ENCODE results near the gene TFPT. TPM values are rescaled to one million over a fixed set of nuclear protein-coding genes. Genes with fewer than 3 reads are reported as not detected.

The TFPT gene, protein sequence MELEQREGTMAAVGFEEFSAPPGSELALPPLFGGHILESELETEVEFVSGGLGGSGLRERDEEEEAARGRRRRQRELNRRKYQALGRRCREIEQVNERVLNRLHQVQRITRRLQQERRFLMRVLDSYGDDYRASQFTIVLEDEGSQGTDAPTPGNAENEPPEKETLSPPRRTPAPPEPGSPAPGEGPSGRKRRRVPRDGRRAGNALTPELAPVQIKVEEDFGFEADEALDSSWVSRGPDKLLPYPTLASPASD
- total RNA-seq: 8.8 TPM

DNA sequence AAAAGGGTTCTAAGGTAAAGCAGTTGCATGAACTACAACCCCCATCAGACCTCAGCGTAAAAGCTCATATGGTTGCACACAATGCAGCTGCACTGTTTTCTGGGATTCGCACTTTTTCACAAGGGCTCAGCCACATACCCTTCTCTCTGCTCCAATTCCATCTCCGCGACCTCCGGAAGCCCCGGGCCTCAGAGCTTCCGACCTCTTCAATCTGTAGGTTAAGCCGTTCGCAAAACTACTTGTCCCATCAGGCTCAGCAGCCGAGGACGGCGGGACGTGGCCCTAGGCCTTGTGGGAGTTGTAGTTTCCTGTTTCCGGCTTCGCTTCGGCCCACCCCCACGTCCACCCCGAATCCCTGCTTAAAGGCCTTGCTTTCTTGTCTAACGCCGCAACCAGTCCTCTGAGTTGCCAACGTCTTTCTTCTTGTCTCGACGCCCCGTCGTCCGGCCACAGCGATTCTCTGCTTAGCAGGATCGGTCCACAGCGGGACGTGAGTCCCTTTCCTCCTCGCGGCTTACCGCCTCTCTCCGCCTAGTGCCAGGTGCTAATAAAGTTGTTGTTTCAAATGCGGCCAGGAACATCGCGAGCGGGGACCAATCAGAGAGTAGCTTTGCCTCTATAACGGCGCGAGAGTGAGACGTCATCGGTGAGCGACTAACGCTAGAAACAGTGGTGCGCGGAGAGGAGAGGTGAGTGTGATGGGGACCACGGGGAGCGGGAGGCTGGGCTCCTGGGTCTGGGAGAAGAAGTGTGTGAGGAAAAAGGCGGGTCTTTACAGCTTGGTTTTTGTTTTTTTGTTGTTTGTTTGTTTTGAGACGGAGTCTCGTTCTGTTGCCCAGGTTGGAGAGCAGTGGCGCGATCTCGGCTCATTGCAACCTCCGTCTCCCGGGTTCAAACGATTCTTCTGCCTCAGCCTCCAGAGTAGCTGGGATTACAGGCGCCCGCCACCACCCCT is at the start of gene TFPT, which contains the start of gene PRPF31:
TSS of gene TFPT (minus strand) at position 549 of the 955 bp plus-strand sequence. CDS start at position 161, 388 bp downstream.
TSS of gene PRPF31 (plus strand) at position 646 of the 955 bp plus-strand sequence. CDS start 2,525 bp downstream, outside the sequence.
- peak; percentile 94 for ATAC-seq

DNA sequence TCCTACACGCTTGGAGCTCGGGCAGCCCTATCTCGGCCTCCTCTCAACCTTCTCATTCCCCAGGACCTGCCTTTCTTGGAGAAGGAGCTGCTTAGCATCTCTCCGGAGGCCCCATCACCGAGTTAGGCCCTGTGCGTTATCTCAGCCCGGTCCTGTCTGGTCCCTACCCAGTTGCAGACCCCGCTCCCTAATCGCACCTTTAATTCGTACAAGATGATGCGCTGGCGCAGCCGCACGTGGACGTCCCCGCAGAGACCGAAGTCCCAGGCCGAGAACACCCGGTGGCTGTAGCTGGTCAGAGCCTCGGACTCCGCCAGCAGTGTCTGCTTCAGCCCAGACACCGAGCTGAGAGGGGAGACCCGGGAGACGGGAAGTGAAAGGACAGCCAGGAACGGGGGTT is 49.8 kb upstream of the TFPT start:
- no peak for ATAC-seq

DNA sequence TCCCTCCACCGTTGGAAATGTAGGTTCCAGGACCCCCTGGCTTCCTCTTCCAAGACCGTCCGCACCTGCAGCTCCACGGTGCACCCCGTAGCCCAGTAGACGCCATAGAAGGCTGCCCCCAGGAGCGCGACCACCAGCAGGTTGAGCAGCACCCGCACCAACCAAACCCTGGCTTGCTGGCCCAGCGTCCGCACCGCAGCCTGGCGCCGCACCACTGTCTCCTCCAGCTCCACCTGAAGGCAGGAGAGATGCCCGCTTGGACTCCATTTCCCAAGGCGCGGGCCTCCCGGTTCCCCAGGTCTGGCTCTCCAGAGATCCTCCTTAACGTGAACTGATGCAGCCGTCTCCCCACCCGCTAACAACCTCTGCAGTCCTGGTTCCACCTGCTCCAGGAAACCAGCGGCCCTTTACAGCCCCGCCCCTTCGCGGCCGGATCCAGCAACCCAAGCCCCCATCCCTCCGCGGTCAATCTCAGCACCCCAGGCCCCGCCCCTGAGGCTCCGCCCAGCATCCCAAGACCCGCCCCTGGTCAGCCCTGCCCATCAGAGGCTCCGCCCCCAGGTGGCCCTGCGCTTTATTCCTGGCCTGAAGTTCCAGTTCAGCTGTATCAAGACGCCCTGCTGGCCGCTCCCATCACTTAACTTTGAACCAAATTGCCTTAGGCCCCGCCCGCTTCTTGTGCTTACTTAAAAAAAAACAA is 49.1 kb upstream of the TFPT start:
- ATAC-seq: peak; percentile 46

DNA sequence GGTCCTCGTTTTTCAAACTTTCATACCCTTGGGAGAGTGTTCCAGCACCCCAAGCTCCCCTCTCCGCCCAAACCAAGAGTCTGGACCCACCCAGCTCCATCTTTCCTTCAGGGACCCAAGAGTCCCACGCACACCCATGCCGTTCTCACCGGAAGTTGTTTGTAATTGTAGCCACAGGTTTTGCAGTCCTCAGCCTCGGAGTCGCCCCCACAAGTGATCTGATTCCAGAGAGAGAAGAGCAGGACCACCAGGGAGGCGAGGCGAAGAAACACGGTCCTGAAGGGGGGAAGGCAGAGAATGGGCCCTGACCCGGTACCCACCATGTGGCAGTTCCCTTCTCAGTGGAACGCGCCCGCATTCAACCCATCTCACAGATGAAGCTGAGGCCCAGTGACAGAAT is 47.4 kb upstream of the TFPT start:
- ATAC-seq: no peak

DNA sequence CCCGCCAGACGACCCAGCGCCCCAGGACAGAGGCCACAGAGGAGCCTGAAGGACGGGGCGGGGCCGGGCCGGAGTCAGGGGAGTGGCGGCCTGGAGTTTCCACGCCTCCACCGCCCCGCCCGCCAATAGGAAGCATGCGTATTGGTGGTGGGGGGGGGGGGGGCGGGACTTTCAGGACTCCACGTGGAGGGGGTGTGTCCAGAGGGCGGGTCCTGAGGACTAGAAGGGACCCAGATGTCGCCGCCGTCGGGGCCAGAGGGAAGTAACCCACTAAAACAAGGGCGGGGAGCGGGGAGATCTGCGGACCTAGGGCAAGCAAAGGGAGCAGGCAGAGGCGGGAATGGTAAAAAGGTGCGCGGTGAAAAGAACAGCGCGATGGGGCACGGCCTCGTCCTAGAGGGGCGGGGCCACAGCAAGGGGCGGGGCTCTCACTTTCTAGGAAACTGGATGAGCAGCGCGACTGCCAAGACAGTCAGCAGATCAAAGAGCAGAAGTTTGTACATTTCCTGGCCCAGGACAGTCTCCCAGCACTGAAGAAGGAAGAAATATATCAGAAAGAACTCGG is 46.9 kb upstream of the TFPT start:
- peak; percentile 44 for ATAC-seq

DNA sequence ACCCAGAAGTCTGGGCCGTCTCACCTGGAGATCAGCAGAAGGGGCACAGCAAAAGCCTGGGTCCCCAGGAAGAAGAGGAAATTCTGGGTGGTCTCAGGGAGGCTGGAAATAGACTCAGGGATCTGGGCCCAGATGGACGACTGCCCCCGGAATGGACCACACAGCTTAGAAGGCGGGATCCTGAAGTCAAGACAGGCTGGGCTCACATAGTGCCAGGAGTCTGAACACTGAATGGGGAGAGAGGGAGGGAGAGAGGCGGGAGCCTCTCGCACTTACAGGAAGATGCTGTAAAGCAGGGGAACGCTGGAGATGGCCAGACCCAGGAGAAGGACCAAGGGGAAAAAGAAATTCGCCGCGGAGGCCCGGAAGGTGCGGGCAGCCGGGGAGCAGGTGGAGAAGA is 45.4 kb upstream of the TFPT start:
- no peak for ATAC-seq

DNA sequence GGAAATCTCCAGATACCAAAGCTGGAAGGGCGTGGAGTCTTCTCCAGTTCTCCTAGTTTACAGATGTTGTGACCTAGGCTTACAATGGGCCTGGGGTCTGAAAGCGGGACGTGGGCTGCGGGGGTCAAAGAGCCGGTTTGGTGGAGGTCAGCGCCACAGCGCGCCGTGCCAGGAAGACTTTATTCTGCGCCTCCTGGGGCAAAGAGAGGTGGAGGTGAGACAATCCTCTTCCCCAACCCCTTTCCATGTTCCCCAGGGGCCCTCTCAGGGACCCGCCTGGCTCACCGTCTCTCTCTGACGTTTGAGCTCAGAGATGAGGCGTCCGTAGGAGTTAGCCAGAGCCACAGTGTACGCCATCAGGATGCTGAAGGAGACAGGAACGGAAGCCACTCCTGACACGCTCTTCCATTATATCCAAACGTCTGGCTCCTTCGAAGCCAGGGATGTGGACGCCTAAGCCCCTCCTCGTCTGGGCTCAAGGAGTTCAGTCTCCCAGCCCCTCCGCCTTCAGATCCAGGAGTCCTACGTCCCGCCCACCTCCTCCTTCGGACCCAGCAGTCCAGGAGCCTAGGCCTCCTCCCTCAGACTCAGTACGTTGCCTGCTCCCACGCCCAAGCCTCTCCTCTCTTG is 44.8 kb upstream of the TFPT start:
- no peak for ATAC-seq

DNA sequence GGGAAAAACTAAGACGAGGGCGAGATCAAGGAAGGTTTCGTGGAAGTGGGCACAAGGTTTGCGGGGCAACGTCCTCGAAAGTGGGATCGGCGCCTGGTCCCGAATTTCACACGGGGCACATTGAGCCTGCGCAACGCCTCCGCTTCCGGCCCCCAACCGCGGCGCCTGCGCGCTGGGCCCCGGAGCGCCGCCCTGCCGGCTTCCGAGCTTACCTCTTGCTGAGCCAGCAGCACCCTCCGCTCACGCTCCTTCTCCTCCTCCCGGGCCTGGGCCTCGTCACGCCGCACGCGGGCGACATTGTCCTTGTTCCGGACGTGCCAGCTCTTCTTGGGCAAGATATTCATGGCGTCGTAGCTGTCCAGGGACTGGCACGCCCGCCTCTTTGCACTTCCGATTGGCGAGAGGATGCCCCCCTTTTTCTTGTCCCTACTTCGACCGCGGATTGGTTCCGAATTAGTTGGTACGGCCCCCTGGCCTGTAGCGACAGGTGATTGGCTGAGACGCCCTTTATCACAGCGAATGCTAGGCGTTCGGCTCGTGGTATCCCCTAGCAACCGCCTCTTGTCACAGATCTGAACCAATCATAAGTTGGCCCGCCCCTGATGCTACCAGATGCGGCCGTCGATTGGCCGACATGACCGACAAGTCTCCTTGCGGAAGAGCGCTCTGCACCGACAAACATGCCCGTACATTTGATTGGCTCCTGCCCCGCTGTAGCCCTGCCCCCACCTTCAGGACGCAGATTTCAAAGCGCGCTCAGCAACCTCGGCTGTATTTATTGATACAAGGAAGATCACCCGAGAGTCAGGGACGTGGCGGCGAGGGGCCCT is 44.1 kb upstream of the TFPT start, which contains the start of gene LENG1:
TSS of gene LENG1 (minus strand) at position 370 of the 830 bp plus-strand sequence. CDS start at position 344, 26 bp downstream.
- peak; percentile 92 for ATAC-seq

DNA sequence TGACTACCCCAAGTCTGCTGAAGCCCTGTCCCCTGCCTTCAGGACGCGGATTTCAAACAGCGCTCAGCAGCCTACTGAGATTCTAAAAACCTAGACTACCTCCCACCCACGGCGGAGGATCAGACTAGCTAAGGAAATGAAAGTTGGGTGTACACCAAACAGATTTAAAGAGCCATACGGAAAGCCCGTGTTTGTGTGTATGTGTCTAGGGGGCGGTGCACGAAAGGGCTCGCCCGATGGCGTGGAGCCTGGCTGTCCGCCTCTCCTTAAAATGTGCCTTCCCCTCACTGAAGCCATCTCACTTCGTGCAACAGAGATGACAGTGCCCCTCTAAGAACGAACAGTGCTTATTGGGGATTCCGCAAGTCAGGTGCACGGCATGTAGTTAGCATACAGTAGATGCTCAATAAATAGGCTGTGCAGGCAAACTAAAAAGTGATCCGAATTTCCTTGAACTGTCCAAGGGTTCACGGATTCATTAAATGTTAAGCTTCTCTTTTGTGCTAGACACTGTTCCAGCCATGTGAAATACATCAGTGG is 43.4 kb upstream of the TFPT start:
- no peak for ATAC-seq

DNA sequence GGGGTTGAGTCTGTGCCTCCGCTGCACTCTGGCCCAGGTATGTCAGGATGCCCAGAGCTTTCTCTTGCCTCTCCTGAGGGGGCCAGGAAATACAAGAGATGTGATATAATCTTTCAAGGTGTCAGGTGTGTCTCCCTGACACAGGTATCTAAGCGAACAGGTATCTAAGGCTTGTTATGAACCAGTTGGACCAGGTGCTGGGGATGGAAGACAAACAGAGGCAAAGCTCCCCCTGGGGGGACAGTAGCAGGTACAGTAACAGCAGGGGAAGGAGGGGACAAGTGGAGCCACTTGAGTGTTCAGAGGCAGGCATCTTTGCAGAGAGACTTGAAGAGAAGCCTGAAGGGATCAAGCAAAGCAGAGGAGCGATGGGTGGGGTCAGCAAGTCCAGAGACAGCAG is 41.5 kb upstream of the TFPT start:
- no peak for ATAC-seq

DNA sequence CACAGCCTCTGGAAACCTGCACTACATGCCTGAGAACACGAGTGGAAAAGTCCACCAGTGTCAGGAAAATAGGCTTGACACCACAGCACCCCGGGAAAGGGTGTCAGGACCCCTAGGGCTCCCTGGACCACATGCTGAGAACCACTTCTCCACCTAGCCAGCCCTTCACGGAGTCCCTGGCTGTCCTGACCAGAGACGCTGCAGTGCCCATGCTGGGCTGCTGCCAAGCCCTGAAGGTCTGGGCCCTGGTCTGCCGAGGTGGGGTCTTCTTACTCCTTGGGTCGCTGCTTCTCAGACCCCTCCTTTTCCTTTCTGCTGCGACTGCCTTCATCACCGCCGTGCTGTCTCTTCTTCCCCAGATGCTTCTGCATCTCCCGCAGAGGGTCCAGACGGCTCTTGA is 41.0 kb upstream of the TFPT start:
- no peak for ATAC-seq

DNA sequence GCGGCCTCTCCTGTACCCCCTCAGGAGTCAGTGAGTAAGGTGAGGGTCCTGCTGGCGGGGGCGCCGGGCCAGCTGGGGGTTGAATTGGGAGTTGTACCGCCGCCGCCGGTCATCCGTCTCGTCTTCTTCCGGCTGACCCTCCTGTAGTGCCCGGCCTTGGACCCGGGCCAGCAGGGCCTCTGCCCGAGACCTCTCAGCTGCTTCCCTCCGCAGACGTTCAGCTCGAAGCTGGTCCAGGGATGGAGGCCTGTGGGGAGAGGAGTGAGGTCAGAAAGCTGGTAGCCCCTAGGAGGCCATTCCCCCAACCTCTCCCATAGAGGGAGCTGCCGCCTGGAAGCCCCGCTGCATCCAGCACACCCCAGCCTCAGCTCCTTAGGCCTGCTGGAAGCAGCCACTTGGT is 40.2 kb upstream of the TFPT start:
- ATAC-seq: no peak

DNA sequence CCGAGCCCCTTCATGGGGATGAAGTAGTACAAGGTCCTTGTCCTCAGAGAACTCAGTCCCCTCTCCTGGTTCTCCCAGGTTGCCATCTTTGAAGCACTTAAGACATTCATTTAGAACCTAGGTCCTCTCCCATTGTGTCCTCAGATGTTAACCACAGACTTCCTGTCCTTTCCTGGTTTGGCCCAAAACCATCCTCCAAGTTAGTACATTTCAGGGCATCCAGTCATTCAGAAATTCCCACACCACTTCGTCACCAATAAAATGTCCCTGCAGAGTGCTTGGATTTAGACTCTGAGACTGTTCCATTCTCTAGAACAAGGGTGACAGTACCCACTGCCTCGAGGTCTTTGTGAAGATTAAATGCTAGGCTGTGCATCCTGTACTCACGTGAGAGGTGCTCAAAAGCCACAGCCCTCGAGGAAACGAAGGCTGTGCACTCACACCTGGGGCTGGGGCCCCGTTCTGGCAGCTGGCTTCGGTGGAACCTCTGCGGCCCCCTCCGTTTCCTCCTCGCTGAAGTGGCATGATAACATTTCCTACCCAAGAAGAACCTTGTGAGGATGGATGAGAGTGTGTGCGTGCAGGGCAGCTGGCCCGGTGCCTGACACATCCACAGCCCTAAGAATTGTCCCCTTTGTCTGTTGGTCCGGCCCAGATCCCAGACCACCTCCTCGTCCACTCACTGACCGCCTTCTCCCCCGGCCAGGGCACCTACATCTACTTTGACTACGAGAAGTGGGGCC is 39.3 kb upstream of the TFPT start:
- ATAC-seq: no peak

DNA sequence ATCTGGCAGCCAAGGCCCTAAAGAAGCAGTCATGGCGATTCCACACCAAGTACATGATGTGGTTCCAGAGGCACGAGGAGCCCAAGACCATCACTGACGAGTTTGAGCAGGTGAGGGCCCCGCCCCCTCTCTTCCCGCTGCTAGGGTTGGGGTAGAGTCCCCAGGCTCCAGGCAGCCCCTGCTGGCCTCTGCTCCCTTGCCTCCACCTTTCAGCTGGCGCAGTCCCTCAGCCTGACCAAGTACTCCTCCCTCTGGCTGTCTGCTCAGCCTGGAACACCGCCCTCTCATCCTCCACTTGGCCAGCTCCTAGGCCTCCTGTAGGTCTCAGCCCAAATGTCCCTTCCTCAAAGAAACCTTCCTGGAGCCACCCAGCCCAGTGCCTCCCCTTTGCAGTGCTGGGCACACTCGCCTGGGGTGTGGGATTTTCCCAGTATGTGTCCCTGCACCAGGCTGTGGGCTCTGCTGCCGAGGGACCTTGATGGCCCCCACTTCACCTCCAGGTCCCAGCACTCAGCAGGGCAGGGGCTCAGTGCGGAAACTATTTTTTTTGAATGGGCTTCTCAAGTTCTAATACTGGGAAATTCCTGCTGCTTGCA is 38.4 kb upstream of the TFPT start:
- ATAC-seq: no peak

DNA sequence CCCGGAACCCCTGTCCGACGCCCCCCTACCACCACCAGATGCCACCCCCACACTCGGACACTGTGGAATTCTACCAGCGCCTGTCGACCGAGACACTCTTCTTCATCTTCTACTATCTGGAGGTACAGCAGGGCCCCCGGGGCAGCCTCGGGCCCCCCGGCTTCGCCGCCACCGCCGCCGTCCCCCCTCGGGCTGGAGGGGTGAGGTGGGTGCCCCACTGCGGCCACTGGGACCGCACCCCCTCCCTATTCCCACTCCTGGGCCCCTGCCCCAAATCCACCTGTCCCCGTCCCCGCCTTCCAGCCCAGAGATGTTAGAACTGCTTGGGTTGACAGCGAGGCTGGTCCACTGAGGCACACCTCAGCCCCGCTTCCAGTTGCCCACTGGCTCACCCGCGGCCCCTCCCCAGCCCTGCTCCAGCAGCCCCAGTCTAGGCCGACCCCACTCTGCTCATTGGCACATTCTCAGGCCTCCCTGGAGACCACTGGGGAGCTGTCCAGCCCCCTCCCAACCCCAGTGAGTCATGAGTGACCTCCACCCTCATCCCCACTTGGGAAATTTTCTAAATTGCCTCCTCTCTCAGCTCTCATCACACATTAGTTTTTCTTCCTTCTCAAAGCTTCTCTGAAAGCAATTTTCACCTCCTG is 37.5 kb upstream of the TFPT start:
- ATAC-seq: no peak

DNA sequence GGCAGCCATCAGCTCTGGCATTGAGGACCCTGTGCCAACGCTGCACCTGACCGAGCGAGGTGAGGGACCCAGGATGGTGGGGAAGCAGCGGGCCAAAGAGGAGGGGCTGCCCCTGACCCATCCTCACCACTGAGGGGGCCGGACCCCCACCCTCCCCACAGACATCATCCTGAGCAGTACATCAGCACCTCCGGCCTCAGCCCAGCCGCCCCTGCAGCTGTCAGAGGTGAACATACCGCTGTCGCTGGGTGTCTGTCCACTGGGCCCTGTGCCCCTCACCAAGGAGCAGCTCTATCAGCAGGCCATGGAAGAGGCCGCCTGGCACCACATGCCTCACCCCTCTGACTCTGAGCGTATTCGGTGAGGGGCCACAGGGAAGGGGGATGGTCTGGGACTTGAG is 36.8 kb upstream of the TFPT start:
- no peak for ATAC-seq

DNA sequence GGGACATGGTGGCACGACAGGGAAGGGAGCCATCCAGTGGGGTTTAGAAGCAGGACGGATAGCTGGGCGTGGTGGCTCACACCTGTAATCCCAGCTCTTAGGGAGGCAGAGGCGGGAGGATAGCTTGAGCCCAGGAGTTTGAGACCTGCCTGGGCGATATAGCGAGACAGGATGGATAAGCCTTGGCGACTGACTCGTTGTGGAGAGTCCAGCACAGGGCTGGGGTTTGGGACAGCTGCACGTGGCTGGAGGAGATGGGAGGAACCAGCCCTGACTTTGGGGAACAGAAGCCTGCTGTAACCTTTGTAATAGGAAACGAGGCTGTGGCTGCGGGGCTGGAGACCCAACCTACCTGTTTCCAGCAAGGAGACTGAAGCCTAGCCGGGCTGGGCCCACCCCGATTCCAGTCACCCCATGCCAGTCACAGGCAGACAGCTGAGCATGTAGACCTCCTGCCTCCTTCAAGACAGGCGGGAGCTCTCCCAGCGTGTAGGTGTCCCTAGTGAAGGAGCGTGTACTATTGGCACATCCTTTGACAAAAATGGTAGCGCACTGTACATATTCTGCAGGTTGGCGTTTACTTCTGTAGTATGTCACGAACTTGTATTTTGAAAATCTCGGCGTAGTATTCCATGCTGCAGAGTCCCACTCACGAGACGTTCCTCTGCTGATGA is 36.0 kb upstream of the TFPT start:
- ATAC-seq: no peak

DNA sequence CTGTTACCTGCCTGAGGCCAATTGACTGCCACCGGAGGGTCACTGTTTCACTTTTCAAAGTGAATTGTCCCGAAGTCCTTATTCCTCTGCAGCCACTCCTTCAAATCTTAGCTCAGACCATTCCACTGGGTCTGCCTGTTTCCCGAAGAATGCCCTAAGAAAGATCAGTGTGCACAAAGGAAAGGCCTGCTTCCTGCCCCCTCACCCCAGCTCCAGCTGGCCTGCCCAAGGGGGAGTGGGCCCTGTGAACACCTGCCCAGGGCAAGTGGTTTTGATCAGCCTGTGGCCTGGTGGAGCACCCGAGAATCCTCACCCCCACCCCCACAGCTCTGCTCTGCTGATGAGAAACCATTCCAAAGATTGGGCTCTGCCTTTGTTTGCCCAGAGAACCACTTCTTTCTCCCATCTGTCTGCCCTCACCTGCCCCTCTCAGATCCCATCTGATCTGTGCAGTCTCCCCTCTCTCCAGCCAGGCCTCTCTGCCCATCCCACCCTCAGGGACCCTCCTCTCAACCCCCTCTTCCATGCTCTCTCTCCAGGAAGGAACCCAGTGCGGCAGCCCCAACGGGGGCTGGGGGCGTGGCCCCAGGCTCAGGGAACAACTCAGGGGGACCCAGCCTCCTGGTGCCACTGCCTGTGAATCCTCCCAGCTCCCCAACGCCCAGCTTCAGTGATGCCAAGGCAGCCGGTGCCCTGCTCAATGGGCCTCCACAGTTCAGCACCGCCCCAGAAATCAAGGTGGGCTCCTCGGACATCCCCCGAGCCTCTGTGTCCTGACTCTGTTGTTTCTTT is 33.8 kb upstream of the TFPT start:
- ATAC-seq: no peak
